ENCODE data around the gene CHRNA3.

Gene CHRNA3

GRCh38 chr15:78640527-78641101 is 19.8 kb upstream of the CHRNA3 start:
- H3K9me3 ChIP-seq (replicated peaks in 1 of 11), result no peaks in the 10 kb centered on the region
- H3K27ac ChIP-seq, result peak overlapping the region in 8 of 11 experiments; percentile 29 to 54 (median 40); a peak in 10 of 22 replicates
- peaks cover 0 to 8% (median 0%) of the 10 kb centered on the region in 11 experiments; a peak in 3 of 22 replicates for H3K27me3 ChIP-seq
- no peaks in the 10 kb centered on the region for H3K36me3 ChIP-seq
- H3K4me1 ChIP-seq, result peaks cover 6 to 20% (median 18%) of the 10 kb centered on the region in 10 experiments; a peak in 19 of 20 replicates
- H4K20me1 ChIP-seq, result peaks cover 0 to 9% (median 0%) of the 10 kb centered on the region in 11 experiments; a peak in 2 of 22 replicates
- no peak for TF ChIP-seq Cebpa-rat (IDR thresholded peaks at IDR 0.05)
- H3K9ac ChIP-seq, result peak overlapping the region; percentile 61 to 76 (median 74)
- peak overlapping the region; percentile 83 to 98 (median 91) for H3K4me2 ChIP-seq
- peak overlapping the region; percentile 58 to 74 (median 63) for H3K4me3 ChIP-seq

DNA sequence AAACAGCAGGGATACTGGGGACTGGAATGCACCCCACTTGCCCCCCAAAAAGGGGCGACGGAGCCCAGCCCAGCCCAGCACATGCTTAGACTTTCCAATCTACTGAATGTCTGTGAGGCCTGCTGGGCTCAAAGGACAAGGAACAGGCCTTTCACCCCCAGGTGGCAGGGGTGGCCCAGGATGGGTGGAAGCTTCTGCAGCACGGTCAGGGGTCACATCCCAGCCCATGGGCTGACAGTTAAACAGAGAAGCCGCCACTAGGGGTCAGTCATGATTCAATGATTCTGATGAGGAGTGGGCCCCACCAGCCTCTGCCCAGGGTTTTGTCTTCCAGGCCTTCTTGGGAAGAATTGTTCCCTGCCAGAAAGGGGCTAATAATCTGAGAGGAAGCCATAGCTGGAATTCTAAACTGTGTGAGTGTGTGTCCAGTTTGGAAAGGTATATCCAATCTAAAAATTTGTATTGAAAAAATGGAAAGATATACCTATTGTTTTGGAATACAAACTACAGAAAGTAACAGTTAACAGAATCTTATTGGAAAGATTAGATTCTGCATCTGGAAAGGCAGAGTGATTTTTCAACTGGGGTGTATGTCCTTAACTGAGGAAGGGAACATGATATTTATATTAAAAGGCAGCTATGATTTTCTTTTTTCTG is 18.0 kb upstream of the CHRNA3 start:
- peaks cover 6 to 20% (median 18%) of the 10 kb centered on the region in 10 experiments; a peak in 19 of 20 replicates for H3K4me1 ChIP-seq
- peaks cover 0 to 9% (median 0%) of the 10 kb centered on the region in 11 experiments; a peak in 2 of 22 replicates for H4K20me1 ChIP-seq
- no peak overlapping the region for H3K9ac ChIP-seq
- no peak overlapping the region for H3K4me3 ChIP-seq
- TF ChIP-seq Cebpa-rat (IDR thresholded peaks at IDR 0.05), result no peak
- H3K36me3 ChIP-seq, result no peaks in the 10 kb centered on the region
- peaks cover 0 to 8% (median 1%) of the 10 kb centered on the region in 11 experiments; a peak in 15 of 22 replicates for H3K9me3 ChIP-seq (replicated peaks in 1 of 11)
- no peak overlapping the region for H3K4me2 ChIP-seq
- peaks cover 0 to 8% (median 0%) of the 10 kb centered on the region in 11 experiments; a peak in 3 of 22 replicates for H3K27me3 ChIP-seq
- H3K27ac ChIP-seq, result no peak overlapping the region

- H3K36me3 ChIP-seq, result 0 out of 22 replicates have a peak, but pooled peaks cover 0 to 5% (median 0%) of the 10 kb centered on the region in 11 experiments
- no peak overlapping the region for H3K4me2 ChIP-seq
- H3K9me3 ChIP-seq (replicated peaks in 1 of 11), result peaks cover 8 to 17% (median 10%) of the 10 kb centered on the region in 11 experiments; a peak in 21 of 22 replicates
- no peak for TF ChIP-seq Cebpa-rat (IDR thresholded peaks at IDR 0.05)
- no peak overlapping the region for H3K4me3 ChIP-seq
- peaks cover 6 to 20% (median 18%) of the 10 kb centered on the region in 10 experiments; a peak in 19 of 20 replicates for H3K4me1 ChIP-seq
- peaks cover 0 to 8% (median 0%) of the 10 kb centered on the region in 11 experiments; a peak in 3 of 22 replicates for H3K27me3 ChIP-seq
- H3K9ac ChIP-seq, result no peak overlapping the region
- H3K27ac ChIP-seq, result no peak overlapping the region
- peaks cover 0 to 9% (median 0%) of the 10 kb centered on the region in 11 experiments; a peak in 2 of 22 replicates for H4K20me1 ChIP-seq
Observed at GRCh38 chr15:78637776-78638435, 17.1 kb upstream of the CHRNA3 start.

GRCh38 chr15:78636378-78636859 is 15.6 kb upstream of the CHRNA3 start:
- H3K4me3 ChIP-seq, result no peak overlapping the region
- no peak for TF ChIP-seq Cebpa-rat (IDR thresholded peaks at IDR 0.05)
- no peak overlapping the region for H3K27ac ChIP-seq
- H3K9me3 ChIP-seq (replicated peaks in 1 of 11), result peaks cover 12 to 24% (median 17%) of the 10 kb centered on the region in 11 experiments; a peak in 21 of 22 replicates
- no peak overlapping the region for H3K4me2 ChIP-seq
- peaks cover 0 to 9% (median 0%) of the 10 kb centered on the region in 11 experiments; a peak in 2 of 22 replicates for H4K20me1 ChIP-seq
- H3K4me1 ChIP-seq, result peaks cover 6 to 16% (median 14%) of the 10 kb centered on the region in 10 experiments; a peak in 19 of 20 replicates
- no peak overlapping the region for H3K9ac ChIP-seq
- peaks cover 0 to 8% (median 0%) of the 10 kb centered on the region in 11 experiments; a peak in 3 of 22 replicates for H3K27me3 ChIP-seq
- 0 out of 22 replicates have a peak, but pooled peaks cover 0 to 5% (median 0%) of the 10 kb centered on the region in 11 experiments for H3K36me3 ChIP-seq

DNA sequence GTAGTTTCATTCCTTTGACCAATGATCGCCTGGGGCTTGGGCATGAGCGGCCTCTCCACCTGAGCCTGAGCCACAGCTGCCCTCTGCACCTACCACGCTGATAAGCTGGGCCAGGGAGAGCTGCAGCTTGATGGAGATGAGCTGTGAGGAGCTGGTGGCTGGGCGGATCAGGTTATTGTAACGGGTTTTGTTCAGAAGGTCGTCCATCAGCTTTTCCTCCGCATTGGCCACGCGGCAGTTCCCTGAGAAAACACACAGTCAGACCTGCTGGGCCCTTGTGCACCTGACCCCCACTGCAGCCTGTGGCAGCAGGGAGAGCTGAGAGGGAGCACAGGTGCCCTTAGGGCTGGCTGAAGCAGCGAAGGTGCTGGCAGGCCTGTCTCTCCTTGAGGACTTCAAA is 14.6 kb upstream of the CHRNA3 start:
- TF ChIP-seq Cebpa-rat (IDR thresholded peaks at IDR 0.05), result no peak
- peaks cover 0 to 3% (median 0%) of the 10 kb centered on the region in 11 experiments; a peak in 2 of 22 replicates for H3K27me3 ChIP-seq
- H3K27ac ChIP-seq, result no peak overlapping the region

GRCh38 chr15:78634210-78635145 is 13.7 kb upstream of the CHRNA3 start:
- no peak overlapping the region for H3K4me2 ChIP-seq
- H3K36me3 ChIP-seq, result 0 out of 22 replicates have a peak, but pooled peaks cover 0 to 5% (median 0%) of the 10 kb centered on the region in 11 experiments
- H4K20me1 ChIP-seq, result peaks cover 0 to 9% (median 0%) of the 10 kb centered on the region in 11 experiments; a peak in 2 of 22 replicates
- no peak overlapping the region for H3K9ac ChIP-seq
- H3K27me3 ChIP-seq, result no peaks in the 10 kb centered on the region
- no peaks in the 10 kb centered on the region; a peak in 1 of 20 replicates for H3K4me1 ChIP-seq
- H3K4me3 ChIP-seq, result no peak overlapping the region
- TF ChIP-seq Cebpa-rat (IDR thresholded peaks at IDR 0.05), result no peak
- no peak overlapping the region for H3K27ac ChIP-seq
- peaks cover 12 to 24% (median 17%) of the 10 kb centered on the region in 11 experiments; a peak in 21 of 22 replicates for H3K9me3 ChIP-seq (replicated peaks in 1 of 11)

More for the DNA sequence above, 14.6 kb upstream of the CHRNA3 start:
- Histone ChIP-seq H3K9me3 (replicated peaks in 1 of 11) (peaks cover 12 to 24% (median 17%) of the 10 kb centered on the region in 11 experiments; a peak in 21 of 22 replicates), H4K20me1 (peaks cover 0 to 9% (median 0%) of the 10 kb centered on the region in 11 experiments; a peak in 2 of 22 replicates), H3K4me3 (no peak overlapping the region), H3K36me3 (0 out of 22 replicates have a peak, but pooled peaks cover 0 to 5% (median 0%) of the 10 kb centered on the region in 11 experiments), H3K4me2 (no peak overlapping the region), H3K4me1 (peaks cover 1 to 5% (median 4%) of the 10 kb centered on the region in 10 experiments; a peak in 19 of 20 replicates), H3K9ac (no peak overlapping the region)

DNA sequence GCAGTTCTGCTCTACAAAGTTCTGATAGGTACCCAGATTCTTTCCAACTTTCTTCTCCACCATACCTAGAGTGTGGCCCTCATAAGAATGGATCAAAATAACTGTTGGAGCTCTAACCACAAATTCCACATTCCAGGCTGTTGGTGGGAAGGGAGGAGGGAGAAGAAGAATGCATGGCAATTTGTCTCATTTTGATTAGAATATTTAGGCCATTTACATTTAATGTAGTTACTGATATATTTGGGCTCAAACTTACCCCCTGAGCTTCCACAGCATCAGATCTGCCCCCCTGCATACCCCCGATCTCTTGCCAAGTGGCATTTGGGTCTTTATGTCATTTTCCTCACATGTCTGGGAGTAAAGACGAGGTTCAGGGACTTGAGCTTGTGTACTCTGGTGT is 12.6 kb upstream of the CHRNA3 start:
- Histone ChIP-seq H3K36me3 (0 out of 22 replicates have a peak, but pooled peaks cover 0 to 5% (median 0%) of the 10 kb centered on the region in 11 experiments), H3K9ac (no peak overlapping the region), H4K20me1 (peaks cover 0 to 5% (median 0%) of the 10 kb centered on the region in 11 experiments; a peak in 2 of 22 replicates), H3K27me3 (no peaks in the 10 kb centered on the region), H3K27ac (no peak overlapping the region), H3K4me1 (peaks cover 0 to 6% (median 0%) of the 10 kb centered on the region in 10 experiments; a peak in 1 of 20 replicates), H3K9me3 (replicated peaks in 1 of 11) (peaks cover 12 to 24% (median 17%) of the 10 kb centered on the region in 11 experiments; a peak in 21 of 22 replicates), H3K4me2 (no peak overlapping the region), H3K4me3 (no peak overlapping the region)
- TF ChIP-seq Cebpa-rat (IDR thresholded peaks at IDR 0.05), result no peak
